Stimulated activated CD4-positive, alpha-beta T cell treated with anti-CD3 and anti-CD28 coated beads, Interleukin-4, amount 100 ng/mL, for 1 hour (primary cell): Measurements from ENCODE around the gene IL1RN.

Experiments used
- DNase-seq: peaks from one replicate; pipeline ENCODE4 v3.0.0-alpha.2; 2020

Gene IL1RN

GRCh38 chr2:113104054-113104611 lies 23.3 kb upstream of the IL1RN start:
- peak; percentile 17 for DNase-seq

DNA sequence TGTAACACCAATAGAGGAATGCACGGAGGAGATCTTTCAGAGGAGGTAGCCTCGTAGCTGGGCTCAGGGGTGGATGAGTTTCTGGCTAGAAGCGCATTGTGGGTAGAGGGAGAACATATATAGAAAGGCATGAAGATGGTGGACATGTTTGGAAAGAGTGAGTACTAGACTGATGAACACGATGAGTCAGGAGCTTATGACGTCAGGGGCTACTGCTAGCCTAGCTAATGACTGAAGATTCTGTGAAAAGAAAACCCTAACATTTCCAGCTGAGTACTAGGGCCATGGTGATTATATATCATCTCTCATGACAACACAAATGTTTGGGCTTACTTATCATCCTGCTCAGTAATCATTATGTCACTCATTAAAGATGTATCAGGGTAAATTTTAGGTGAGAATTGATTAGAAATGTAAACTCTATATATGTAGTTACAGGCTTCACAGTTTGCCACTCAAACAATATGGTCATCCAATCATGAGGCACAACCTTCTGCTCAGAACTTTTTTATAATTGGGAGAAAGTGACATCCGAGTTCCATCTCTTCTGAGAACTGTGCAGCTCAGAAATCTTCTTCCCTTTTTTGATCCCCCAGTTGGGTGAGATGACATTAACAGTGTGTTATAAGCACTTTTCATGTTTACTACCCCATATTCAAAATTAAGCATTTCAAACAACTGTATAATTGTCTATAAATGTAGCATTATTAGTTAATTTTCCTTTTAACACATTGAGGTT lies 22.2 kb upstream of the IL1RN start:
- DNase-seq: peak; percentile 26

DNA sequence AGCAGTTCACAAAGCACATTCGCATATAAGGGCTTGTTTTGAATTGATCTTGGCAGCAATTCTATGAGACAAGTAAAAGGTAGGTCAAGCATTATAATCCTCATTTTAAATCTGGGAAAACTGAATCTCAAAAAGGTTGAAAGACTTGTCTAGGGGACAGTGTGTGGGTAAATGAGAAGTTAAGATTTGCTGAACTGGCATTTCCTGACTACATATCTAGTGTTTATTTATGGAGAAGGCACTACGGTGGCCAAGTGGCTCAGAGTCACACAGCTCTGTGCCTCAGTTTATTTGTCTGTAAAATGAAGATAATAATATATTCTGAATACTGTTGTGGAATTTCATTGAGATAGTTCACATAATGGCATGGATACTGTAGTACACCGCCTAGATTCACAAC lies 16.3 kb upstream of the IL1RN start:
- no peak for DNase-seq

- DNase-seq: no peak
These were observed 15.5 kb upstream of the IL1RN start for GRCh38 chr2:113111823-113112287.

- no peak for DNase-seq
These were observed 15.0 kb upstream of the IL1RN start for GRCh38 chr2:113112441-113112840.

DNA sequence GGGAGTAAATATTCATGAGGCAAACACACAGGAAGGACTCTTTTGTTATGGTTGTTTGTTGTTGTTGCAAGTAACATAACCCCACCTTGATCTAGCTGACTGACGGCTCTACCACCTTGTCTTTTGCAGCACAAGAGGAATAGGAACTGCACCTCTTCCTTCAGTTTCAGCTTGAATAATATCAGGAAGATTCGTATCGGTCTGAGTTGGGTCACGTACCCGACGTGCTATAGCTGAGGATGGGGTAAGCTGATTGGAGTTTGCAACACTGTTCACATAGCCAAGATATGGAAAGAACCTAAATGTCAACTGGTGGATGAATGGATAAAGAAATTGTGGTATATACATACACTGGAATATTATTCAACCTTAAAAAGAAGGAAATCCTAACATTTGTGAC lies 14.5 kb upstream of the IL1RN start:
- no peak for DNase-seq

GRCh38 chr2:113113807-113114206 lies 13.6 kb upstream of the IL1RN start:
- no peak for DNase-seq

DNA sequence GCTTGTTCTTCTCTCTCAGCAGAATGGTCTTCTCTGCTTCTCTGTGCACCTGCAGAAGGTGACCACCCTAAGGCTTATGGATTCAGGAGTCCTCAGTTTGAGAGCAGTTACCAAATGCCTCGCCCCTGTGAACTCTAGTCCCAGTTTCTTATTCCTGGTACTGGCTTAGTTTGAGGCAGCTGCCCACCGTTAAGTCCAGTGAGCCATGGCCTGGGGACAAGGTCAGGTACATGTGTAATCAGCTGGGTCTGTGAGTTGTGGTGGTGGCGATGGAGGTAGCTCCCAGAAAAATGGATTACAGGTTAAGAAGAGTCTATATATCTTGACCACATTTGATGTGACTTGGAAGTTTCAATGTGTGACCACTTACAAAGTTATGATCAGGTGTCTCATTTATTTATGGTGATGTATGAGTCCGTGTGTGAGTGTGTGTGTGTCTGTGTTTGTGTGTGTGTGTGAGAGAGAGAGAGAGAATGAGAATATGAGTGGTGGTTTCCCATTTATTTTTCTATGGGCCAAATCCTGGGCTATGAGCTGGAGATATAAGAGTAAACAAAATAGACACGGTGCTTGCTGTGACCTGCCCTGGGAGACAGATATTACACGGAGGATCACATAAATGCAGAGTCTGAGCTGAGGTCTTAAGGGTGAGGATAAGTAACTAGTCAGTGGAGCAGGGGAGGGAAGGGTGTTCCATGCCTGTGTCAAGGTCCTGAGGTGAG lies 13.0 kb upstream of the IL1RN start:
- no peak for DNase-seq

DNA sequence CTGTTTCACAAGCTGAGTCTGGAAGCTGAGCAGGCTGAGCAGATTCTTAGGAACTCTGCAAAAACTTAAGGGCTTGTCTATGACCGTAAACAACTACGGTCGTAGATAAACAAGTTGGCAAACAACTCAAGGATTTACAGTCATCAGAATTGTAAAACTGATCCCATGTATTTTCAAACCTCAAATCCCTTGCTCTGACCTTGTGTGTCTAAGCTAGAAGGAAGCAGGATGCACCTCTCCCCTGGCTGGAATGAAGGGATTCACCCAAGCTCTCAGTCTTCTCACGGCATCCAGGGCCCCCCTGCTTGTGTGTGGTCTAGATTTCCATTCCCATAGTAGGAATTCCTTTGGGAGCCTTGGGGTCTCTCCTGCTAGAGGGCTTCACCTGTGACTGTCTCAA lies 12.4 kb upstream of the IL1RN start:
- no peak for DNase-seq

DNA sequence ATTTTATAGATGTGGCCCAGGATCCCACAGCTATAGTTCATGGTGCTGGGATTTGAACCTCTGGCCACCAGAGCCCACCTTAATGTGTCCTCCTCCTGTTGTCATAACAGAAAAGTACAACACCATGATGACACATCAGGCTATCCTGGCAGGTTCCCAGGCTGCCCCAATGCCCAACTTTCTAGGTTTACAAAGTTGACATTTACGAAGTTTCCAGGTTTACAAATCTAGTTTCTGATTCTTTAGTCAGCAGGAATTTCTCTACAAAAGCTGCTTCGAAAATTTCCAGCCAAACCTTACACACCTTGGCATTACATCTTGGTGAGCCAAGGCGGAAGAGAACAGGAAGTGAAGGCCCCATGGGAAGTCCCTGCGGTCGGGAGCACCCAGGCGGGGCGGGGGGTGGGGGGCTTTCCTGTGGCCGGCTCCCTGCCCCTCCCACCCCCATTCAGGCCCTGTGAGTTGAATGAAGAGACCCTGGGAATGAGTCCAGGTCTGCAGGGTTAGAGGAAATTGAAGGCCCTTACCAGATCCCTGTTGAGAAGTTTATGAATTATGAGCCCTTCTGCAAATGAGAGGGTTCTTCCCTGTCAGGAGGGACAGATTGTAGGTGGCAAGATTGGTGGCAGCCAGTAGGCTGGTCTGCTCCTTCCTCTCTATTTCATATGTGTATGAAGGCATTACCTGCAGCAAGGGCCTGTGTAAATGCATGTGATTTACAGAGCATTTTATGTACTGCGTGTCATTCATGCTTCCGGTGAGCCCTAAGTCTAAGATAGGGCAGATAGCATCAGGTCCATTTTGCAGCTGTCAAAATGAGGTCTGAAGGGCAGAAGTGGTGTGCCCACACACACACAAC lies 11.1 kb upstream of the IL1RN start:
- DNase-seq: no peak

GRCh38 chr2:113117541-113118262 lies 9.7 kb upstream of the IL1RN start:
- DNase-seq: peak; percentile 15

GRCh38 chr2:113118263-113118657 lies 9.1 kb upstream of the IL1RN start:
- DNase-seq: no peak

DNA sequence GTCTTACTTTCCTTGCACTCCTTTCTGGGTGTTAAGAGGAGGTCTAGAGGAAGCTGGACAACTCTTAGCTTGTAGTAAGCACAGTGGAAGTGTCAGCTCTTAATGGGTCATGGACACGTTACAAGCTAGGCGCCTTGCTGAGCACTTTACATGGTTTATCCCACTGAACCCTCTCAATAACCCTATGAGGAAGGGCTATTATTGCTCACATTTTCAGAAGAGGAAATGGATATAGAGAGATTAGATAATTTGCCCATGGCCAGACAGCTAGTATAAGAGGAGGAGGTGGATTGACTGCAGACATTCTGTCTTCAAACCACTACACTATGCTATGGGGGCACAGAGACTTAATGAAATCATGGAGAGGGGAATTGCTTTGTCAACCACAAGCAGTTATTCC lies 8.3 kb upstream of the IL1RN start:
- DNase-seq: no peak

DNA sequence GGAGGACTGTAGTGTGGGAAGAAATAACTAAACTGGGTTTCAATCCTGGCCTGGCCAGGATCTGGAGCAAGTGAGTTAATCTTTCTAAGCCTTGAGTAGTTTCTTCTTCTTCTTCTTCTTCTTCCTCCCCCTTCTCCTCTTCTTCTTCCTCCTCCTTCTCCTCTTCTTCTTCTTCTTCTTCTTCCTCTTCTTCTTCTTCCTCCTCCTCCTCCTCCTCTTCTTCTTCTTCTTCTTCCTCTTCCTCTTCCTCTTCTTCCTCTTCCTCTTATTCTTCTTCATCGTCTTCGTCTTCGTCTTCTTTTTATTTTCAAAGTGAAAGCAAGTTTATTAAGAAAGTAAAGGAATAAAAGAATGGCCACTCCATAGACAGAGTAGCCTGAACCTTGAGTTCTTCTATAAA lies 6.5 kb upstream of the IL1RN start:
- no peak for DNase-seq

GRCh38 chr2:113122364-113122763 lies 5.0 kb upstream of the IL1RN start:
- DNase-seq: no peak

- DNase-seq: no peak
These were observed 3.7 kb upstream of the IL1RN start for GRCh38 chr2:113123726-113124125.

DNA sequence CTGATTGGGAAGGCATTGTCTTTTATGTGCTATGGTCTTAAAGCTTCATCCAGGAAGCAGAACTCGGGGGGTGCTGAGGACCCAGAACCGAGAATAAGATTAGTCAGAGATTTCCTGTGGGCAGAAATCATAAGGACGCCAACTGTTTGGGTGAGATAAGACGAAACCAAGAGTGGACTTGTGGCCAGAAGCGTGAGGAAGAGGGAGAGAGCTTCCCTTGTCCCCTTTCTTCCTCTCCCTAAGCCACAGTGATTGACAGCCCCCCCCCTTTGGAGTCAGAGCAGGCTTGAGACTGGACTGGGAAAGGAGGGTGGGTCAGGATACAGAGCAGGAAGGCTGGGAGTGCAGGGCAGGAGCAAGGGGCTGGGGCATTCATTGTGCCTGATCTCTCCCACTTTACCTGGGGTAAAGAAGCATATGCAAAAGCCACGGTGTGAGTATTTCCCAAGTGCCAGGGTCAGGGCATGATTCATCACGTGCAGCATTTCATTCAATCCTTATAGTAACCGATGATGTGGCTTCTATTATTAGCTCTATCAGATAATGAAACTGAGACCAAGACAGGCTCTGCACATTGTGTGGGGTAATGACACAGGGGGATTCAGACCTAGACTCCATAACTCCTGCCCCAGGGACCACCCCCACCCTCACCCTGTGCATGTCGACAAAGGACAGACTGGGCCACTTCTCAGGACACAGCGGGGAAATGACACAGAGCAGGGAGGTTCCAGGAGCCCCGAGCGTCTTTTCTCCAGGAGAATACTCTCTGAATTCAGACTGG lies 3.0 kb upstream of the IL1RN start:
- DNase-seq: no peak

DNA sequence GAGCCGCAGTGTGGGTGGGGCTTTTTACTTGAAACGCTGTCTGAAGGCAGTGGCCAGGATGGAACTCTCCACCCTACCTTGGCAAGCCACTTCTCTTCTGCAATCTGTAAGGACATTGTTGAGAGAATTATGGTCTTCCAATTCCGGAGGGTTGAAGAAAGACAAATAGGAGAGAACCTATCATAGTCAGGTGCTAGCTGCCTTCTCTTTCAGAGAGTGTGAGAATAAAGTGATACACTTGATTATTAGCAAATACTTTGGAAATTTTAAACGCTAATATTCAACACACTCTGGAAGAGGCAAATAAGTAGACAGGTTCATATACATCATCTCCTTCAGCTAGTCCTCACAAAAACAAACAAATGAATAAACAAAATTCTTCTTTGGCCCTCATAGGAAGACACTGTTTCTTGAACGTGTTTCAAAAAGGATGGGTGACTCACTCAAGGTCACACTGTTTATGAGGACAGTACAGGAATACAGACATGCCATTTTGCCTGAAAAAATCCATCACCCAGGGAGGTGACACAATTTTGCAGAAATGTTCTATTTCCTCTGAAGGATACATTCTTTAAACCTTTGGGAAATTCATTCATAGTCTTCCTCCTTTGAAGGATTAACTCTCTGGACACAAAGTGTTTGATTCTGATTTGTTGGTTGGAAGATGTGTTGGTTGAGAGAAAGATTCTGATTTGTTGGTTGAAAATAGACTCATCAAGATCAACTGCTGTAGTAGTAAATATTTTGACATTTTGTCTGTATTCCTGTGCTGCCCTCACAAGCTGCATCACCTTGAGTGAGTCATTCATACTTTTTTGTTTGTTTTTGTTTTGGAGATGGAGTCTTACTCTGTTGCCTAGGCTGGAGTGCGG lies 2.2 kb upstream of the IL1RN start:
- DNase-seq: no peak

GRCh38 chr2:113127646-113128570 lies 510 bp downstream of the IL1RN start:
- no peak for DNase-seq
